NCI-H226 (cell line): Measurements from ENCODE around the gene KIF25.

Experiments used
- DNase-seq: peaks from one replicate; pipeline ENCODE4 v3.0.0-alpha.2; 2015

The KIF25 gene

DNA sequence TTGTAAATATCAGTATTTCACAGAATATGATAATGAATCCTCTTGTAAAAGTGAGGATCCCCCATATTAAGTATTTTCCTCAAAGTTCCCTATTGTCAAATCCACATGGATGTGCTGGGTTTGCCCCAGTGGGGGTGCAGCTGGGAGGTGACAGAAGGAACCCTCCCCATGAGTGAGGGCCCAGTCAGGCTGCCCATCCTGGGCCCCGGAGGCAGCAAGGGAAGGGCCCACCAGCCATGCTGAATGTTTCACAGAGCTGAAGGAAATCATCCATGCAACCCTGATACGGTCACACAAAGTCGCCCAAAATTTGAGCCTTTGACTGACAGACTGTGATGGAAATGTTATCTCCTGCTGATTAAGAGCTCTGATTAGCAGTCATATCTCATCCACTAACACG is 41.8 kb downstream of the KIF25 start:
- DNase-seq = no peak

DNA sequence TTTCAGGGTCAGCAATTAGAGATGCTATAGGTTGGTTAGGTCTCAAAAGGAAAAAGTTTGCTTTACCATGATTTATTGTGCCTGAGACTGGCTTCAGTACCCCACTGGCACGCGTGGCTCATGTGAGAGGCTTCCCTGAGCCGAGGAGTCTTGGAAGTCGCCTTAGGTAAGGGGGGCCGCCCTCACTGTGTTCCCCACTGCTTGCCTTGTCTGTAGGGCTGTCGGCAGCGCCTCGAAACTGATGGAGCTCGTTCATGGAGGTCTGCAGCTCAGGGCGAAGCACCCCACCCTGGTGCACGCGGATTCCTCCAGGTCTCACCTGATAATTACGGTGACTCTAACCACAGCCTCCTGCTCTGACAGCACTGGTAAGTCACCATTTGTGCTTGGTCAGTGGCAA is 42.4 kb downstream of the KIF25 start:
- DNase-seq = no peak

DNA sequence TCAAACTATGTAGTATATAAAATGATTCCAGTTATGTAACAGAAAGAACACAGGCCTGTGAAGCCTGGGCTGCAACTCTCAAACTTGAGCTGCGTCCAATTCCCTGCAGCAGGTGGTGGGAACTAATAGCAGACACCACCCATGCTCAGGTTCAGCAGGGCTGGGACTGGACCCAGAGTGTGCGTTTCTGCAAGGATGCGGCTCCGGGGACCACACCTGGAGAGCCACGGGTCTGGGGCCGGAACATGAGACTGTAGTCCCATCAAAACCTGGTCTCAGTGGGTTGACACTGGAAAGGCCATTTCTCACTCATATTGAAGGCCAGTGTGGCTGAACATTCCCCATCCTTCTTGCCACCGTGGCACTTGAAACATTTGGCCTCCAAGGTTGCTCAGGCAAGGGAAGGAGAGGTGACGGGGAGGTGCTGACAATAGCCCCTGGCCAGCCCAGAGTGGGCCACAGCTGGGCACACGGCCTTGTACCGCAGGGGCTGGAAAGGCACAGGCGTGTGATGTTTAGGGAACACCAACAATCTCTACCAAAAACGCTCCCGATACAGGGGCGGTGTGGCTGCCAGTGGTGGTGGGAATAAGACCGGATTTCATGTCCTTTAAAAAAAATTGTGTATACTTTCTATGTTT is 43.5 kb downstream of the KIF25 start:
- DNase-seq = no peak

DNA sequence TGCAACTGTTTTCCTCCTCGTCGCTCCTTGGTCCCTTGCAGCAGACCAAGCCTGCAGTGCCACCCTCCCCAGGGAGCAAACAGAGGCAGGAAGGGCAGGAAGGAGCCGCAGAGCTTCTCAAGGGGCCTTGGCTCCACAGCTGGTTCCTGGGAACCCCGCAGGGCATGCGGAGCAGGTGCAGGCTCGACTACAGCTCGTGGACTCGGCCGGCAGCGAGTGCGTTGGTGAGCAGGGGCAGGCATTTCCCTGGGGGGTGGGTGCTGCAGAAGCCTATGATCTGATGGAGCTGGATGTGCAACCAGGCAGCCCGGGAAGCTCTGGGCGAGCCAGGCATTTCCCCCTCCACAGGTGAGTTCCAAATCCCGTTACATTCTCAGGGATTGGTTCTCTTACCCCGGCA is 44.5 kb downstream of the KIF25 start:
- DNase-seq = no peak

DNA sequence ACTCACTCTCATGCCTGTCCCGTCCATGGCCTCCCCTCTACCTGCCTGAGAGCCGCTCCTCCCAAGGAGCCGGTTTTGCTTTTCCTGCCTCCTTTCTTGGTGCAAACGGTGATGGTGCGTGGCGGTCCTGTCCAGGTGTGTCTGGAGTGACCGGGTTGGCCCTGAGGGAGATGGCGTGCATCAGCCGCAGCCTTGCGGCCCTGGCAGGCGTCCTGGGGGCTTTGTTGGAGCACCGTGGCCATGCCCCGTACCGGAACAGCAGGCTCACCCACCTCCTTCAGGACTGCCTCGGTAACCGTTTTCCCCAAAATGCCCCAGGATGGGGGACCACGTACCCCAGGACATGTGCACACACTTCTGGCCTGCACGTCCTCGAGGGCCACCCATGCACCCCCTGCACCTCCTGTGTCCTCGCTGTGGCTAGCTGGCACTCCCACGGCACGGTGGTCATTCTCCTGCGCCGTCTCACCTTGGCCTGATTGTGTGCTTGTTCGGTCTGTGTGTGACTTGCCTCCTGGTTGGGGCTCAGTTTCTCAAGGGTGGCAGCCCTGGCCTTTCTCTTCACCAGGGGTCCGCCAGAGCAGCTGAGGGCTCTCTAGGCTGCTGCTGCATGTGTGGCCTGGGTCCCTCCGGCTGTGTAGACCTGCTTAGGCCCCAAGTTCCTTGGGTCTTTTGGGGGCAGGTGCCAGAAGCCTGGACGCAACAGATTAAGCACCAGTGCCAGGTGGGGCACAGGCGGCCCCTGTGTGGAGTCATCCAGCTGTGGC is 45.1 kb downstream of the KIF25 start:
- no peak for DNase-seq

DNA sequence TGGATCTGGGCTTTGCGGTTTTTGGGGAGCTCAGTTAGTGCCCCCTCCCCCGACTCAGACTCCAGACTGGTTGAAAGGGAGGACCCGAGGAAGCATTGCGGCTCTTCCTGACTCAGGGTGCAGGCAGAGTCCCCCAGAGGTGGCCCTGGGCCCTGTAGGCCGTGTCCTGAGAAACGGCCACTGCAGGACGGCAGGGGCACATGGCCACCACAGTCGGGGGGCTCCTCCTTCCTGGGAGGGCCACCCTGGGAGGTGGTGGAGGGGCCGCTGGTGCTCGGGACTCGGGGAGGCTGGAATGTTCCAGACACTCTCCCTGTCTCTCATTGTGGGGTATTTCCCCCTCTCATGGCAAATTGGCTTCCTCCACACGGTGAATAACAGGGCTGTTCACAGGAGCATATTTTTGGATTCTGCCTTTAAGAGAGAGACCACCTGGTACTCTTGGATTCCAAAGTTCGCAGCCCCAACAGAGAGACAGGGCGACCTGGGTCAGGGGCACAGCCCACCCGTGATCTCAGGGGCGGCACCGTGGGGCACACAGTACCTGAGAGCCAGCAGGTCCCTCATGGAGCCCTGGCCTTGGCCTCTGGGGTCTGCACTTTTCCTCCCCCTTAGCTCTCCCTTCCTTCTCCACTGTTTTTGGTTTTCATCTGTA is 45.8 kb downstream of the KIF25 start:
- no peak for DNase-seq

DNA sequence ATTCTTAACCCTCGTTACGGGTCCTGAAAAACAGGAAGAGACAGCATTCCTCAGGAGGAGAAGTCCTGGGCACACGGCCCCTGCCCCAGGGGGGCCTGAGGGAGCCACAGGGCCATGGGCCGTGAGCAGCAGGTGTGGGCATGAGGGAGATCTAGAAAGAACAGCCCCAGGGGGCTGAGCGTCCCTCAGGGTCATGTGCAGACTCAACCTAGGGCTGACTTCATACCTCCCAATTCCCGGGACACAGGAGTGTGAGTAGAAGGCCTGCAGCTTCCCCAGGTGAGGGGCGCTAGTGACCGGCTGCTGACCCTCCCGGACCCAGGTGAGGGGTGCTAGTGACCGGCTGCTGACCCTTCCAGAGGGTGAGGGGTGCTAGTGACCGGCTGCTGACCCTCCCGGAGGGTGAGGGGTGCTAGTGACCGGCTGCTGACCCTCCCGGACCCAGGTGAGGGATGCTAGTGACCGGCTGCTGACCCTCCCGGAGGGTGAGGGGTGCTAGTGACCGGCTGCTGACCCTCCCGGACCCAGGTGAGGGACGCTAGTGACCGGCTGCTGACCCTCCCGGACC is 46.5 kb downstream of the KIF25 start:
- no peak for DNase-seq

DNA sequence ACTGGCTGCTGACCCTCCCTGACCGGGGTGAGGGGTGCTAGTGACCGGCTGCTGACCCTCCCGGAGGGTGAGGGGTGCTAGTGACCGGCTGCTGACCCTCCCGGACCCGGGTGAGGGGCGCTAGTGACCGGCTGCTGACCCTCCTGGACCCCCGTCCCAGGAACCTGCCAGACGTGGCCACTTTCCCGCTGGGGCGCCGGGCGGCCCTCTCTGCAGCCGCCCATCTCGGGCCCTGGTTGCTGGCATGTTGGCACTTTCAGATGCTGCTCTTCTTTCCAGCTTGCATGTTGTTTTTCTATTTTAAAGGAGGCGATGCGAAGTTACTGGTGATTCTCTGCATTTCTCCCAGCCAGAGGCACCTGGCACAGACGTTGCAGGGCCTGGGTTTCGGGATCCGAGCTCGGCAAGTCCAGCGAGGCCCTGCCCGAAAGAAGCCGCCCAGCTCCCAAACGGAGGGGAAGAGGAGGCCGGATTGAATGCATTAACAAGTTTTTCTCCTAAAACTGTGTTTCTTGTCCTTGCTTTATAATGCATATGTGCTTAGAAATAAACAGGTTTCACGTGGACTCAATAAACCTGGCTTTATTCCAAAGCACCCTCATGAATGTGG is 47.2 kb downstream of the KIF25 start:
- no peak for DNase-seq

DNA sequence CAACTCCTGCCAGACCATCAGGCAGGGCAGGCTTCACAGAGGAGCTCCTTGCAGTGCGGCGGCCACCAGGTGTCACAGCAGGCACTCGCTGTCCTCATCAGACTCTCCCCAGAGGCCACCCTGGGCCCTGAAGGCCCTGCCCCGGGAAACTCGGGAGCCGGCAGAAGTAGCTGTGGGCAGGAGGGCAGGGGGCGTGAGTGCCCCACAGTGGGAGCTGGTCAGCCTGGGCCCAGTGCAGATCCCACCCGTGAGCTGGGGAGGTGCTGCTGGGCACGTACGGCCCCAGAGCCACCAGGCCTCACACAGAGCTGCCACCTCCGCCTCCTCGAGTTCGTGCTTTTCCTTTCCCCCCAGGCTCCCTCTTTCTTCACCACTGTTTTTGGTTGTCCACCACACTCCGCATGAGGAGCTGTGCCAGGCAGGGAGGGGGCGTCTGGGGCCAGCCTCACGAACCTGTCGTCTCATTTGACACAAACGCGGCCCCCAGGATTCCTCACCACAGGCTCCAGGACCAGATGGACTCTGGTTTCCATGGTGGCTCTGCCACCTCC is 47.7 kb downstream of the KIF25 start:
- DNase-seq = no peak

DNA sequence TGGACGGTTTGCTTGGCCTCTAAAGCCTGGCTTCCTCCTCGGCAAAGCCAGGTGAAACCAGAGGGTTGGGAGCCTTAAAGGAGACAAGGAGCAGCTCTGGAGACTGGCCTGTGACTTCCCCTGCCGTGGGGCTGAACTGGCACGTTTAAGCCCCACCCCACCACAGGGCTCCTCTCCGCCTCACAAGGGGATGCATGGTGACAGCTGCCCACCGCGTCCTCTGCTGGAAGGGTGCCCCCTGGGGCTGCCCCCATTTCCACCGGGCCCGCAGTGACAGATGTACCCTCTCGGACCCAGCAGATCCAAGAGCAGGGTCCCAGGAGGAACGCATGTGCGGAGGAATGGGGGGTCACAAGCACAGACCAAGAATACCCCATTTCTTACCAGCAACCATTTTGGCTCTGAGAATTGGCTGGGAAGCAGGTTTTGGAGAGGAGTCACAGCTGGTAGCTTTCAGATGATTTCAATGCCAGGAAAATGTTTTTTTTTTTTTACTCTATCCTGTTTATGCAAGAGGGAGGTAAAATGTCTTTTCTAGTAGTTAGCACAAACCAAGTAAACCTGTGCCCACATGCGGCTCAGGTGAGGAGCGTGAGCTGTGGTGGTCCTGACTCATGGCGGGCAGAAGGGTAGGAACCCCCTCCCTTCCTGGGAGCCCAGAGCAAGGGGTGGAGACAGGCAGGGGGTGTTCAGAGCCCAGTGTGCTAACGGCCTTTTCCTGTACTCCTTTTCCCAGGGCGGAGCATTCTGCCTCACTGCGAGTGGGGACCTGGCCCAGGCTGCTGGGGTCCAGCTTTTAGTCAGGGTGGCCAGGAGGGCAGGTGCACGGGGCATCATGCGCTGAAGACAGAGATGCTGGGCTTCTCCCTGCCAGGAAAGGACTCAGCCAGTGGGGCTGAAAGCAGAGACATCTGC is 48.5 kb downstream of the KIF25 start:
- DNase-seq = no peak

DNA sequence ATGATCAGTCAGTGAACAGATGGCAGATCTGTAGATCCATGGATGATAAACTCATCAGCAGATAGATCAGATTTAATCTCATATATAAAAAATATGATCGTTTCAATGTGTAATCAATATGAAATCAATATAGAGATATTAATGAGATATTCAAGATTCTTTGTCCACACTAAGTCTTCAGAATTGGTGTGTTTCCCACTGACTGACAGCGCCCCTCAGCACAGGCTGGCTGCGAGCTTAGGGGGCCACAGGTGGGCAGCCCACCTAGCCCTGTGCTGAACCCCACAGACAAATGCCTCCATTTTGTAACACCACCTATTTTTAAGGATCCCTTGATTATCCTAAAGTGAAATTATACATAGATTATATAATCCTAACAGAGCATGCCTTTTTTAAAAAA is 49.2 kb downstream of the KIF25 start:
- no peak for DNase-seq

DNA sequence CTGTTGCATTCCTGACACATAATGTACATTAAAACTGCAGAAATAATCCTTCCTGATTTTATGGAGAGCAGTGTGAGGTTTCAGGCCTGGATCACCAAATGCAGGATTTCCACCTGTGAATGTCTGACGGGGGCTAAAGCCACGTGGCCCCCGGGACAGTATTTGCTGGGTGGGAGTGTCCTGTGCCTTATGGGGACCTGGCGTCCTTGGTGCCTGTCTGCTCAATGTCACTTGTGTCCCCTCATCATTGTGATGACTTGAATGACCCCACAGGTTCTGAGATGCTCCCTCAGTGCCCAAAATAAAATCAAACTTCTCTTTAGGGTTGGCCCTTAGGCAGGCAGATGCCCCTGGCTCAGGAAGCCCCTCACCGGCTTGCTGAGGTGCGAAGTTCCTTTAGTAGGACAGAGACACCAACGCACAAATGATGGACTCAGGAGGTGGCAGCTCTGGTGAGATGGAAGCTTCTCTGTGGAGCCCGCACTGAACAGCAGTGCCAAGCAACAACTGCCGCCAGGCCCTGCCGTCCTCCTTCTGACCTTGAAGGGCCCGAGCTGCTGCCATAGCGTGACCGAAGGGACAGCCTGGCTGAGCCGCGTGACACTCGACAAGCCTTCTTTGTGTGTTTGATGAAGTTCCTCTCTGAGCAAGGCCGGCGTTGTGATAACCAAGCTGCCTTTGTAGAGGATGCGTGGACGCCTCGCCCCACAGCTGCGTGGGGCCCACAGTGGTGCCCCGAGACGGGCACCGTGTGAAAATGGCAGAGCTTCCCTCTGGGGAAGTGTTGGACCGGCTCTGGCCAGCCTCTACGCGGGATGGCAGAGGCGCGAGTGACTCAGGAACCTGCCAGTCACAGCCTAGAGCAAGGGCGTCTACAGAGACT is 50.6 kb downstream of the KIF25 start:
- no peak for DNase-seq

DNA sequence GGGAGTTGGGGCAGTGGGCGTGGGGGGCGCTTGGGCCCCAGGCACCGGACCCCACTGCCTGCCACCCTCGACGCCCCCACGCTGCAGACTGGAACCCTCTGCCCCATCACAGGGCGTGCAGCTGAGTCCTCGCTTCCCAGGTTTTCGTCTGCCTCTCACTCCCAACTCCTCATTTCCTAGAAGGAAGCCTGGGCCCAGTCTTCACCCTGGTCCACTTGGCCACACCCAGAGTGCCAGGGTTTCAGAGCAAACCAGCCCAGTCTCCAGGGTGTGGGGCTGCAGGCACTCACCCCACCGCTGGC is 51.2 kb downstream of the KIF25 start:
- DNase-seq = no peak

DNA sequence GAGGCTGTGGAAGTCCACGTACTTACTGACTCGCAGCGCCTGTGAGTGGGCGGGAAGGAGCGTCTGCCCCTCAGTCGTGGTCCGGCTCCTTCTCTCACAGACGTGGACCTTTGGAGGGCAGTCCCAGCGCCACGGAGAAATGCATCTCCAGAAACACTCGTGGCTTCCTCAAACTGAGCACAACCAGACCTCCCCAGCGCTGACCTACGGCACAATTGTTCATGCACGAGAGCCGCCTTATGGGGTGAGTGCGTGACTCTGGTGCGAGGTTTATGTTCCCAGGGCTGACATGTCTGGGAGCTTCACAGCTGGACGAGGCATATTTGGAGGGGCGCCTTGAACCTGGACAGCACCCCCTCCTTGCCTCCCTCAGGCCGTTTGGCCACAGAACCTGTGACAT is 51.8 kb downstream of the KIF25 start:
- no peak for DNase-seq

DNA sequence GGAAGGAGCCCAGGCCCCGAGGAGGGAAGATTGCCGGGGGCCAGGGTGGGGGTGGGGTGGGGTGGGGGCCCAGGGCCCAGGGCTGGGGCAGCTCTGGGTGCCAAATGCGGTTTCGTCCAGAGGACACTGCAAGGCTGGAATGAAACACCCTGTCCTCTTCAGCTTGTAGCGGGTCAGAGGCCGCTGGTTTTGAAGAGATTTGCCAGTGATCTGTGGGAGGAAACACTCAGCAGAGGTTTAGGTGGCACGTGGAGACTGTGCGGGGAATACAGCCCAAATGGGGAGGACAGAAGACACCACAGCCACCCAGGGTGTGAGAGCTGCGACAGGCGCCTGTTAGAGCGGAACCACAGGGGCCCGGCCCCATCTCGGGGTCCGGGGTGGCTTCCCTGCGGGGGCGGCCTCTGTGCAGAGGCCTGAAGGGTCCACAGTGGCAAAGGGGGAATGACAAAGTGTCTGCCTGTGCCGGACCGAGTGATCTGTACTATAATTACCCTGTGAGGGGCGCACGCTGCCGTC is 52.3 kb downstream of the KIF25 start:
- no peak for DNase-seq

DNA sequence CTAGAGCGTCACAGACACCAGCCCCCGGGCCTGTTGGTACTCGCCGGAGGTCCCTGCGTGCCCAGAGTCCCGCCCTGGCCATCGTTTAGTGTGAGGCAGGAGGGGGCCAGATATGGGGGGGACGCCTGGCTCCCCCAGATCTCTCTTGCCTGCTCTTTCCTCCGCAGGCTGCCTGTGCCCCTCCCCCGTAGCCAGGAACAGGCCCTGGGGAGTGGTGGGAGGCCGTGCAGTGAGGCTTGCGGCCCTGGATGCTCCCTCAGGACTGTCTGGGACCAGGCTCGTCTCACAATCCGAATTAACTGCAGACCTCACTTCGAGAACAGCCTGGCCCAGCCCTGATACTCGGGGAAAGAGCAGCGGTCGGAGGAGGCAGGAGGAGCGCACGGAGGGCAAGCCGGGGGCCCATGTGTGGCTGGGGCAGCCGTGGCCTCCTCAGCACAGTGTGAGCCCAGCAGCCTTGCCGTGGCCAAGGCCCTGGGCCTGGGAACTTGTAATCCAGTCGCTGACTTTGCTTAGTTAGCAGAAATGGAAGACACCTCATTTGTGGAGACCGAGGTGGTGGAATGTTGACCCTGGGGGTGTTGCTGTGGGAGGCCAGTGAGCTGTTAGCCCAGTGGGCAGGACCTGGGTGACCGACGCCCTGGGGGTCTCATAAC is 52.9 kb downstream of the KIF25 start:
- DNase-seq = no peak

DNA sequence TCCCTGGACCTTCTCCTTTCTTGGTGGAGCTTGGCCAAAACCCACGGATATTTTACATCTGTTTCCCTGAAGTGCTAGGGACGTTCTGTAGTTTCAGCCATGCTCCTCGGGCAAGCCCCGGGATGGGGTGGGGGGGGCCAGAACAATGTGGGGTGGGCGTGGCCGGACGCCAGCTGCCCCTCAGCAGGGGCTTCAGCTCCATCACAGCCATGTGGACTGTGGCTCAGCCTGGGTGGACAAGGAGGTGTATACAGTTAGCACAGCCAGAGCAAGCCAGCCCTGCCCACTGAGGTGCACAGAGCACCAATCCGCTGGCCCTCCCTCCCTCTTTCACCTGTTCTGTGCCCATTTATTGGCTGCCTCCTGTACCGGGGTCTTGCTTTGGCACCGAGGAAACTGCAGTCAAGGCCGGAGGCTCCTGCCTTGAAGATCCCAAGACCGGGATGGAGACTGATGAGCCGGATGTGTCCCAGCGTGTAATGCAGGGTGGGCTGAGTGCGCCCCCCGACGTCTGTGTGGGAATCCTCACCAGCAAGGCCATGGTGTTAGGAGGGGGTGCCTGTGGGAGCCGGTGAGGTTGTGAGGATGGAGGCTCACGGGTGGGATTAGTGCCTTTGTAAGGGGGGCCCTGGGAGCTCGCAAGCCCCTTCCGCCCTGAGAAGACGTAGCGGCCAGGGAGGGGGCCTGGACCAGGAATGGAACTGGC is 53.6 kb downstream of the KIF25 start:
- DNase-seq = no peak

DNA sequence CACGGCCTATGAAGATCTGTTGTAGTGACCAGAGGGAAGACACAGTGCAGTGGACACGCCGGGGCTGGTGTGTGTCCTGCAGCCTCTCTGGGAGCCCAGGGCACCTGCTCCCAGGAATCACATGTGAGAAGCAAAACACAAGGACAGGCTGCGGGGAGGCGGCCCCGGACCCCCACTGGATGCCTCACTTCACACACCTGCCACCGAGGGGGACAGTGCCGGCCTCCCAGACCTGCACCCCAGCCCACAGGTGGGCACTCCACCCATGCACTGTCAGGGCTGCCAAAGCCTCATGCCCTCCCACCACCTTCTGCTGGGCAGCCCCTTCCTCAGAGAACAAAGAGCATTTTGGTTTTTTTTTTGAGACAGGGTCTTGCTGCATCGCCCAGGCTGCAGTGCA is 54.2 kb downstream of the KIF25 start:
- no peak for DNase-seq

DNA sequence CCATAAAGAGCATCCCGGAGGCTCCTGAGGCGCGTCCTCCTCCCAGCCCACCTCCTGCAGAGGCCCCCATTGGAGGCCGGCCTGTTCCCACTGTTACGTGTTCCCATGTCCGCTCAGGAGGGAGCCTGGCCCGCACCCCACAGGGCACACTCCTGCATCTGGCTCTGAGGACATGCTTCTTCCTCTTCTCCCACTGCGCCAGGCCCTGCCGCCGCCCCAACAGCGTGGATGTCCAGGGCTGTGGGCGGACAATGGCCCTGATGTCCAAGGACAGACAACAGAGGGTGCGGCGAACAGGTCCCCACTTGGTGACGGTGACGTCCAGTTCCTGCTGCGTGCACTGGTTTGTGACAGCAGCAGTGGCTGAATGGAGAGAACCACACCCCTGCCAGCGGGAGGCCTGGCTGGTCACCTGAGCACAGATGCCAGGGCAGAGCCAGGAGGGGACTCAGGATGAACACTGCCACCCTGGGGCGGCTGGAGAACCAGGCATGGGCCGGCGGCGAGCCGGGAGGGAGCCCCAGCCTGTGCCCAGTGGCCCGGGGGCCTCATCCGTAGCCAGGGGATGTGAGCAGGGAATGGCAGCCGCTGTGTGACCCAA is 54.9 kb downstream of the KIF25 start:
- no peak for DNase-seq
